ENCODE data around the gene KCNJ5.

Gene KCNJ5

GRCh38 chr11:128897826-128898225 lies 6.7 kb downstream of the KCNJ5 start:
- no peak for DNase-seq

- no peak for DNase-seq
Observed at GRCh38 chr11:128898580-128899344, 7.6 kb downstream of the KCNJ5 start.

GRCh38 chr11:128900468-128900867 lies 9.3 kb downstream of the KCNJ5 start:
- DNase-seq: no peak

- DNase-seq: no peak
Observed at GRCh38 chr11:128901653-128902514, 10.7 kb downstream of the KCNJ5 start.

- DNase-seq: no peak
Observed at GRCh38 chr11:128902515-128903066, 11.4 kb downstream of the KCNJ5 start.

GRCh38 chr11:128903248-128904061 lies 12.3 kb downstream of the KCNJ5 start:
- no peak for DNase-seq

GRCh38 chr11:128904303-128904655 lies 13.1 kb downstream of the KCNJ5 start:
- no peak for DNase-seq

GRCh38 chr11:128904656-128905344 lies 13.6 kb downstream of the KCNJ5 start:
- peak; percentile 65 for DNase-seq

GRCh38 chr11:128905345-128906184 lies 14.4 kb downstream of the KCNJ5 start:
- DNase-seq: peak; percentile 71

- no peak for DNase-seq
Observed at GRCh38 chr11:128906185-128907050, 15.3 kb downstream of the KCNJ5 start.

- DNase-seq: no peak
Observed at GRCh38 chr11:128907585-128907984, 16.4 kb downstream of the KCNJ5 start.

- DNase-seq: no peak
Observed at GRCh38 chr11:128908391-128909246, 17.5 kb downstream of the KCNJ5 start.

- no peak for DNase-seq
Observed at GRCh38 chr11:128909438-128910125, 18.4 kb downstream of the KCNJ5 start.

- DNase-seq: no peak
Observed at GRCh38 chr11:128910576-128910975, 19.4 kb downstream of the KCNJ5 start.

- no peak for DNase-seq
Observed at GRCh38 chr11:128911239-128911638, 20.1 kb downstream of the KCNJ5 start.

- no peak for DNase-seq
Observed at GRCh38 chr11:128911701-128912100, 20.5 kb downstream of the KCNJ5 start.

- no peak for DNase-seq
Observed at GRCh38 chr11:128913806-128914205, 22.6 kb downstream of the KCNJ5 start.
